Cardiac fibroblast (primary cell): ENCODE measurements around the gene MRPL42.
"Not testable (repeated sequence)": the region's sequence is repeated elsewhere in the genome, so short reads cannot be mapped to it uniquely, and the experiment has no call there.

Source experiments
- DNase-seq, 2 donors: peaks; one replicate each; pipeline versions ENCODE4 v3.0.0 to v3.0.0-alpha.2; 2010; ENCODE audit warnings: low read depth in 2 of 2
- H3K4me3 ChIP-seq, 2 donors: replicated peaks in 1 of 2; 1 replicate in 1 of 2; 2 replicates in 1 of 2; pipeline ENCODE4 v1.5.1; 2011; ENCODE audit warnings: low read depth in 2 of 2, low read length in 2 of 2, mild to moderate bottlenecking in 2 of 2, moderate library complexity in 1 of 2
- TF ChIP-seq, protein P1 (sequence below): IDR thresholded peaks from one replicate; pipeline ENCODE4 v1.5.1; 2011; ENCODE audit warnings: low read depth, mild to moderate bottlenecking, low read length, inconsistent platforms

MRPL42 gene

DNA sequence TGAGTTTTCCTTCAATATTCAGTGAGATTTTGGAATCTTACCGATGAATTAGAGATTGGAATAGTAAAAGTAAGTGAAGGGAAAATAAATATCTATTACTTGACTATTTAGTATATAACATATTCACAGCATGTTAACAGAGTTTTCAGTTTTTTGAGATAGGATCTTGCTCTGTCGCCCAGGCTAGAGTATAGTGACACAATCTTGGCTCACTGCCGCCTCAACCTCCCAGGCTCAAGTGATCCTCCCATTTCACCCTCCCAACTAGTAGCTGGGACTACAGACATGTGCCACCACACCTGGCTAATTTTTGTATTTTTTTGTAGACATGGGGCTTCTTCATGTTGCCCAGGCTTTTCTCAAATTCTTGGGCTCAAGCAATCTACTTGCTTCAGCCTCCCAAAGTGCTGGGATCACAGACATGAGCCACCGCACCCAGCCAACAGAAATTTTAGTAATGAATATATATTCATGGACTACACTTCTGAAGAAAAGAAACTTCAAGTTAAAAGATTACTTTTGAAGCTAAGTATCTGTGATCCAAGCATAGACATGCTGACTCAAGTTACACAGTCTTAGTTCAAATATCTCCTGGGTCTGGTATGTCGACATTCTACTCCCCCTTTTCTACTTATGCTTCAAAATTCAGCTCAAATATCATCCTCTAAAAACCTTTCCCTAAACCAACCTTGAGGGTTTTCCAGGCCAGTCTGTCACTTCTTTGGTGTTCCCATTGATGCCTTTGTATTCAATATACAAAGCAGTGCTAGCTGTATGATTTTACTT, 39.3 kb upstream of the MRPL42 start:
- DNase-seq, result peak; percentile 48 to 55
- H3K4me3 ChIP-seq, result no peak overlapping the region
- TF ChIP-seq, protein P1, sequence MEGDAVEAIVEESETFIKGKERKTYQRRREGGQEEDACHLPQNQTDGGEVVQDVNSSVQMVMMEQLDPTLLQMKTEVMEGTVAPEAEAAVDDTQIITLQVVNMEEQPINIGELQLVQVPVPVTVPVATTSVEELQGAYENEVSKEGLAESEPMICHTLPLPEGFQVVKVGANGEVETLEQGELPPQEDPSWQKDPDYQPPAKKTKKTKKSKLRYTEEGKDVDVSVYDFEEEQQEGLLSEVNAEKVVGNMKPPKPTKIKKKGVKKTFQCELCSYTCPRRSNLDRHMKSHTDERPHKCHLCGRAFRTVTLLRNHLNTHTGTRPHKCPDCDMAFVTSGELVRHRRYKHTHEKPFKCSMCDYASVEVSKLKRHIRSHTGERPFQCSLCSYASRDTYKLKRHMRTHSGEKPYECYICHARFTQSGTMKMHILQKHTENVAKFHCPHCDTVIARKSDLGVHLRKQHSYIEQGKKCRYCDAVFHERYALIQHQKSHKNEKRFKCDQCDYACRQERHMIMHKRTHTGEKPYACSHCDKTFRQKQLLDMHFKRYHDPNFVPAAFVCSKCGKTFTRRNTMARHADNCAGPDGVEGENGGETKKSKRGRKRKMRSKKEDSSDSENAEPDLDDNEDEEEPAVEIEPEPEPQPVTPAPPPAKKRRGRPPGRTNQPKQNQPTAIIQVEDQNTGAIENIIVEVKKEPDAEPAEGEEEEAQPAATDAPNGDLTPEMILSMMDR, result no peak

DNA sequence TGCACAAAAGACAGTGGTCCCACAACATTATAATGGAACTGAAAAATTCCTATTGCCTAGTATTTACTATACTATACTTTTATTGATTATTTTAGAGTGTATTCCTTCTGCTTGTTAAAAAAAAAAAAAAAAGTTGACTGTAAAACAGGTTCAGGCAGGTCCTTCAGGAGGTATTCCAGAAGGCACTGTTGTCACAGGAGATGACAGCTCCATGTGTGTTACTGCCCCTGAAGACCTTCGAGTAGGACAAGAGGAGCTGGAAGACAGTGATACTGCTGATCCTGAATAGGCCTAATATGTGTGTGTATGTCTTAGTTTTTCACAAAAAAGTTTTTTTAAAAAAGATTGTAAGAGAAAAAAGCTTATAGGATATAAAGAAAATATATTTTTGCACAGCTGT, 37.9 kb upstream of the MRPL42 start:
- no peak overlapping the region for H3K4me3 ChIP-seq
- DNase-seq, result no peak
- TF ChIP-seq, protein P1, result no peak

DNA sequence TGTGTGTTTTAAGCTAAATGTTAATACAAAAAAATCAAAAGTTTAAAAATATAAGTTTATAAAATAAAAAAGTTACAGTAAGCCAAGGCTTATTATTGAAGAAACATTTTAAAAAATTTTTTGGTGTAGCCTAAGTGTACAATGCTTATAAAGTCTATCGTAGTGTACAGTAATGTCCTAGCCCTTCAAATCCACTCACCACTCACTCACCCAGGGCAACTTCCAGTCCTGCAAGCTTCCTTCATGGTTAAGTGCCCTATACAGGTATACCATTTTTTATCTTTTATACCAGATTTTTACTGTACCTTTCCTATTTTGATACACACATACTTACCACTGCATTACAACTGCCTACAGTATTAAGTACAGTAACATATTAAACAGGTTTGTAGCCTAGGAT, 37.5 kb upstream of the MRPL42 start:
- TF ChIP-seq, protein P1, result no peak
- no peak overlapping the region for H3K4me3 ChIP-seq
- no peak for DNase-seq

DNA sequence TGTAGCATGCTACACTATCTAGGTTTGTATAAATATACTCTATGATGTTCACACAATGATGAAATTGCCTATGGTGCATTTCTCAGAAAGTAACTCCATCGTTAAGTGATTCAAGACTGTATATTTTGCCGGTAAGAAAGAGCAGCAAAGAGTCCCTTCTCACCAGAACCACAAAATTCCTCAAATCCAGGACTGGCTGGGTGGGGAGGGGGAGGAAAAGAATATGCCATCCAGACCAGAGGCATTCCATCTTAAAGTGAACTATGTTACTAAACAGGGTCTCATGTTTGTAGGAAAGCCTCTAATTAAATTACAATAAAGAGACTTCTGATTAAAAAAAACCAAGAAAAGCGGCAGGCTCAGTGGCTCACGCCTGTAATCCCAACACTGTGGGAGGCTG, 37.0 kb upstream of the MRPL42 start:
- TF ChIP-seq, protein P1, result no peak
- no peak overlapping the region for H3K4me3 ChIP-seq
- DNase-seq, result no peak

DNA sequence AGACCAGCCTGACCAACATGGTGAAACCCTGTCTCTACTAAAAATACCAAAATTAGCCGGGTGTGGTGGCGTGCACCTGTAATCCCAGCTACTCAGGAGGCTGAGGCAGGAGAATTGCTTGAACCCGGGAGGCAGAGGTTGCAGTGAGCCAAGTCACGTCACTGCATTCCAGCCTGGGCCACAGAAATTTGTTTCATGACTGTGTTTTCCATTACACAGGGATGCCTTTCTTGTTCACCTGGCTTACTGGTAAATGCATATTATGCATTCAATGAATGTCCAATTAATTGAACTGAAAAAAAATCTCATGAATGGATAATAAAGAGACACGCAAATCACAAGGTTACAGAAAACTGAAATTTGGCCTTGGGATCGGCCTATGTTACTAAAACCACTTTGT, 35.3 kb upstream of the MRPL42 start:
- DNase-seq, H3K4me3 ChIP-seq: not testable (repeated sequence)

DNA sequence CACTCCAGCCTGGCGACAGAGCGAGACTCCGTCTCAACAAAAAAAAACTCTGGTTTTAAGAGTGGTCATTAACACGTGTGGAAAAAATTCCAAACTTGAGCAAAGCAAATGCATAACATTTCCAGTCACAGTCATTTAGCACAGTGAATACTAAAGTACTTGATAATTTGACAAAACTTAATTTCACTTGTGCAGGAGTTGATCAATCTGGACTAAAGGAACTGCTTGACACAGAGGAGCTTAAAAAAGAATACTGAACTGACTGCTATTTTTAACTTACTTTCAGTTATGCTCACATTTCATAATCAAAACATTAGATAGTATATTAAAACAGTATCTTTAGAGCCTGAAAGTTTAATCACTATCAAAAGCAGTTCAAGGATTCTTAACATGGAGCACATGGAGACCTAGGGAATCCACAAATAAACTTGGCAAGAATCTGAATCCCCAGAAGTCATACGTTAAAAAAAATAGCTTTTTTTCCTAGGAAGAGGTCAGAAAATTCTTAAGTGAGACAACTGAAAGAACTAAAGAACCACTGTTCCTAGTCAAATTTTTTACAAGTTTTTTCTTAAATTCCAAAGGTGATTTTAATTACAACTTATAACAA, 33.0 kb upstream of the MRPL42 start:
- no peak overlapping the region for H3K4me3 ChIP-seq
- DNase-seq, result peak in 1 of 2 donors; percentile 43
- TF ChIP-seq, protein P1, result no peak

DNA sequence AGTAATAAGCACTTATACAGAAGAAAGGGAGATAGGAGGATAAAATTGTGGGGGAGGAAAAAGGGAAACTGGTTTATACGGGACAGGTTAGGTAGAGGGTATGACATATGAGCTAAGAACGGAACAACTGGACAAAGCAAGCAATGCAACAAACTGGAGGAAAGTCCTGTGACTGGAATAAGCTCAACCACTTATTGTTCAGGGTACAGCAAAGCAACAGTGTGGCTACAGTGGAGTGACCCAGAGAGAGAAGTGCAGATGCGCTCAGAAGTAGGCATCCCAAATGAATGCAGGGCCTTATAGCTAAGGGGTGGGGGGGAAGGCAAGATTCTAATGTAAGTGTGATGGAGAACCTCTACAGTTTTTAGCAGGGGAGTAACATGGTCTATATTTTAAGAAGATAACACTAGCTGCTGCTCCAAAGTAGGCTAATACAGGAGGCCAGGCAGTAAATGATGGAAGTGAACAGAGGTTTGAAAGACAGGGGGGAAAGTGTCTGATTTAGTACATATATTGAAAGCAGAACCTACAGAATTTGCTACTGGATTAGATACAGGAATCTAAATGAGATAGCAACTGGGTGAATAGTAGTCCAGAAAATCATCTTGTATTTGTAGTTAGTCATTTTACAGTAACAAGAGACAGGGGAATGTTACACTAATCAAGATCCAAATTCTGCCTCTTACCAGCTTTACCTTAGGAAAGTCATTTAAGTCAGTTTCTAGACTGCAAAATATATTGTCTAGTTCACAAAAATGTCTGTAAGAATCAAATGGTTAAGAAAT, 28.9 kb upstream of the MRPL42 start:
- DNase-seq, result no peak
- TF ChIP-seq, protein P1, result no peak
- H3K4me3 ChIP-seq, result no peak overlapping the region
